Thyroid gland (tissue), 4 donors: ENCODE data around the gene GPR15LG. TPM values are rescaled to one million over a fixed set of nuclear protein-coding genes. Genes with fewer than 3 reads are reported as not detected.

Experiments used
- DNase-seq, 2 donors: peaks; one replicate each; pipeline ENCODE4 v3.0.0-alpha.2; 2019
- H3K27ac ChIP-seq, 3 donors: fragments of 200-600 bp; sonication (generic); 1 replicate in 2 of 3; 2 replicates in 1 of 3; pipeline ENCODE4 v1.5.1; 2016 to 2019; ENCODE audit warnings: mild to moderate bottlenecking in 1 of 3, moderate library complexity in 1 of 3
- H3K27me3 ChIP-seq: fragments of 200-600 bp; sonication (generic); one replicate; pipeline ENCODE4 v1.5.1; 2019
- H3K36me3 ChIP-seq, 2 donors: fragments of 200-600 bp; sonication (generic); one replicate each; pipeline ENCODE4 v1.5.1; 2016 to 2019
- H3K4me1 ChIP-seq, 2 donors: fragments of 200-600 bp; sonication (generic); one replicate each; pipeline ENCODE4 v1.5.1; 2017 to 2019
- H3K4me3 ChIP-seq, 3 donors: fragments of 200-600 bp; sonication (generic); replicated peaks in 1 of 3; 1 replicate in 2 of 3; 2 replicates in 1 of 3; pipeline ENCODE4 v1.5.1; 2016; ENCODE audit warnings: mild to moderate bottlenecking in 1 of 3
- H3K9me3 ChIP-seq: fragments of 200-600 bp; sonication (generic); one replicate; pipeline ENCODE4 v1.5.1; 2017
- POLR2A ChIP-seq, 2 donors: fragments of 450-650 bp; IDR thresholded peaks; one replicate each; pipeline ENCODE4 v1.6.1; 2017; ENCODE audit warnings: antibody characterized with exemption in 2 of 2, mild to moderate bottlenecking in 2 of 2, moderate library complexity in 1 of 2
- WGBS, 2 donors: methylation state at CpG; one replicate each; pipeline ENCODE4 v1.1.5; 2017; 5-methylcytosine and 5-hydroxymethylcytosine counted together
- intact Hi-C: fragments of 100-400 bp; cut with DNase I; formaldehyde crosslinking; loops from one replicate; pipeline ENCODE4 v1.15.1; 2023
- total RNA-seq, 4 donors: library from RNA; depleted of rRNA; stranded (reverse); fragments of >200 nt; gene quantifications; one replicate each; pipeline ENCODE4 v1.2.3, GENCODE V29; 2016
- TF ChIP-seq, protein P1 (sequence below), 6 experiments: fragments of 200-600 bp in 3 of 6; fragments of 450-650 bp in 3 of 6; sonication (generic) in 3 of 6; IDR thresholded peaks; one replicate each; pipeline ENCODE4 v1.5.1; 2016 to 2019; ENCODE audit warnings: antibody characterized with exemption in 6 of 6, mild to moderate bottlenecking in 2 of 6, inconsistent platforms in 1 of 6, moderate library complexity in 1 of 6

The GPR15LG gene
- total RNA-seq, 4 donors from 2014 or later: not detected

DNA sequence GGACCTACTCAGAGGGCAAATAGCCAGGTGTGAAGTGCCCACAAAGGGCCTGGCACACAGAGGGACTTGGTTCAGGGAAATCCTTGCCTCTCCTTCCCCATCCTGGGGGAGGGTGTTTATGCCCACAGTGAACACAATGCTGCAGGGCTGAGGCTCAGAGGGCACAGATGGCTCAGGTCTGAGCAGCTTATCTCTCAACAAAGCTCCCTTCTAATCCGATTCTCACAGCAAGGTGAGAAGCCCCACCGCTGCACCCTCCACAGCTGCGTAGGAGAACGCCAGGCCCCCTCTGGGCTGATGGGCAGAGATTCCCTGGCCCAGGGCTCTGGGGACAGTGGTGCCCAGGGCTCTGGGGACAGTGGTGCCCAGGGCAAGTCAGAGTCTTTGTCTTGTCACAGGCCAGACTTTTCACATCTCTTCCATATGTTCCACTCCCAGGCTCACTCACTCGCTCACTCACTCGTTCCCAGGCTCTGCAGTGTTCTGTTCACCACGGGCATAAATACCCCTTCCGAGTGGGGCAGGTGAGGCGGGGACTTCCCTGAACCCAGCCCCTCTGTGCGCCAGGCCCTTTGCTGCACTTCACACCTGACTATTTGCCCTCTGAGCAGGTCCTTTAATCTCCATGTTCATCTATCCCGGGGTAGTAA is 12.1 kb downstream of the GPR15LG start:
- TF ChIP-seq, protein P1, sequence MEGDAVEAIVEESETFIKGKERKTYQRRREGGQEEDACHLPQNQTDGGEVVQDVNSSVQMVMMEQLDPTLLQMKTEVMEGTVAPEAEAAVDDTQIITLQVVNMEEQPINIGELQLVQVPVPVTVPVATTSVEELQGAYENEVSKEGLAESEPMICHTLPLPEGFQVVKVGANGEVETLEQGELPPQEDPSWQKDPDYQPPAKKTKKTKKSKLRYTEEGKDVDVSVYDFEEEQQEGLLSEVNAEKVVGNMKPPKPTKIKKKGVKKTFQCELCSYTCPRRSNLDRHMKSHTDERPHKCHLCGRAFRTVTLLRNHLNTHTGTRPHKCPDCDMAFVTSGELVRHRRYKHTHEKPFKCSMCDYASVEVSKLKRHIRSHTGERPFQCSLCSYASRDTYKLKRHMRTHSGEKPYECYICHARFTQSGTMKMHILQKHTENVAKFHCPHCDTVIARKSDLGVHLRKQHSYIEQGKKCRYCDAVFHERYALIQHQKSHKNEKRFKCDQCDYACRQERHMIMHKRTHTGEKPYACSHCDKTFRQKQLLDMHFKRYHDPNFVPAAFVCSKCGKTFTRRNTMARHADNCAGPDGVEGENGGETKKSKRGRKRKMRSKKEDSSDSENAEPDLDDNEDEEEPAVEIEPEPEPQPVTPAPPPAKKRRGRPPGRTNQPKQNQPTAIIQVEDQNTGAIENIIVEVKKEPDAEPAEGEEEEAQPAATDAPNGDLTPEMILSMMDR (IDR thresholded peaks at IDR 0.05): no peak
- no peak for TF ChIP-seq POLR2A (IDR thresholded peaks at IDR 0.05)
- DNase-seq: no peak
- no peak overlapping the region for H3K4me3 ChIP-seq
- no peaks in the 10 kb centered on the region for H3K36me3 ChIP-seq
- H3K27me3 ChIP-seq: no peaks in the 10 kb centered on the region
- intact Hi-C loops: no loop called here
- H3K27ac ChIP-seq: no peak overlapping the region
- WGBS, 2 donors: 48 to 62% methylated on average over 11 of the region's 11 CpGs
- H3K9me3 ChIP-seq: no peaks in the 10 kb centered on the region
- H3K4me1 ChIP-seq: no peaks in the 10 kb centered on the region

DNA sequence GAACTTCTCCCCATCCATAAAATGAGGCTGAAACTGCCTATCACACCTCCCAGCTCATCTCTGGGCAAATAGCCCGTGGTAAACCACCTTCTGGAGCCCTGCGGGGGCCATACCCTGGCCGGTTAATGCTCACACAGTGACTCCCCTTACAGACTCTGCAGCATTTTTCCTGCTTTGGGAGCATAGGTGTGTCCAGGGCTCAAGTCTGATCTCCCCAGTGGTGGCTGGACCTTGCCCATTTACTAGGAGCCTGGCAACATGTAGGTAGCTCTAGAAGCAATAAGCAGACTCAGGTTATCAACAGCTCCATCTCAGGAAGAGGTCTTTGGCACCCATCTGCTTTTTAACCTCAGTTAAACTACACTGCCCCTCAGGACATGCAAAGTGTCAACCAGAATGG is 15.2 kb downstream of the GPR15LG start:
- H3K4me1 ChIP-seq: no peaks in the 10 kb centered on the region
- no peak for TF ChIP-seq POLR2A (IDR thresholded peaks at IDR 0.05)
- TF ChIP-seq, protein P1 (IDR thresholded peaks at IDR 0.05): no peak
- H3K27ac ChIP-seq: no peak overlapping the region
- H3K9me3 ChIP-seq: no peaks in the 10 kb centered on the region
- WGBS, 2 donors: 85 to 100% methylated on average over 2 to 3 of the region's 3 CpGs
- no peaks in the 10 kb centered on the region for H3K36me3 ChIP-seq
- H3K4me3 ChIP-seq: no peak overlapping the region
- intact Hi-C loops: no loop called here
- no peak for DNase-seq
- H3K27me3 ChIP-seq: no peaks in the 10 kb centered on the region

- no peak for DNase-seq
- H3K36me3 ChIP-seq: no peaks in the 10 kb centered on the region
- intact Hi-C loops: no loop called here
Measured at GRCh38 chr10:84190621-84191020, 17.0 kb downstream of the GPR15LG start.

GRCh38 chr10:84191106-84191505 is 17.5 kb downstream of the GPR15LG start:
- 77 to 86% methylated on average over 5 of the region's 5 CpGs for WGBS, 2 donors
- TF ChIP-seq, protein P1 (IDR thresholded peaks at IDR 0.05): no peak
- TF ChIP-seq POLR2A (IDR thresholded peaks at IDR 0.05): no peak

More at GRCh38 chr10:84190621-84191020, 17.0 kb downstream of the GPR15LG start:
- Histone ChIP-seq H3K4me1 (peaks cover 3 to 15% of the 10 kb centered on the region in 2 donors), H3K27ac (no peak overlapping the region), H3K9me3 (no peaks in the 10 kb centered on the region), H3K4me3 (no peak overlapping the region), H3K27me3 (no peaks in the 10 kb centered on the region)
- WGBS, 2 donors: 83 to 87% methylated on average over 2 to 3 of the region's 3 CpGs
- TF ChIP-seq, protein P1 (IDR thresholded peaks at IDR 0.05): no peak
- TF ChIP-seq POLR2A (IDR thresholded peaks at IDR 0.05): no peak

DNA sequence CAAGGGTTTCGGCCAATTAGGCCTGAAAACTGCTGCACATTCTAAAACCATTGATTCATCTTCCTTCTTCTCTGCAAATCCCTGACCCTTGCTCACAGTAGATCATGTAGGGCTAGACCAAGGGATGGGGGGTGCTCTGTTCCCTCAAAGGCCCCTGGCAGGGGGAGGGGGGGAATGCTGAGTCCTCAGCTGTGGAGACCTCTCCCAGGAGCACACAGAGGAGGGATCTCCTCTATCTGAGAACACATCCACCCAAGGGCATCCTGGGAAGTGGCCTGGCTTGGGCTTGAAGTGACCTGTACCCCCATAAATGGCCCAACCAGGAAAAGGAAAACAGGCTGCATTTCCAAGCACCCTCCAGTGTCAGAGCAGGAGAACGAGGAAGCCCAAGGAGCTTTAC is 19.7 kb downstream of the GPR15LG start:
- Histone ChIP-seq H3K27ac (no peak overlapping the region), H3K9me3 (no peaks in the 10 kb centered on the region), H3K27me3 (no peaks in the 10 kb centered on the region), H3K36me3 (no peaks in the 10 kb centered on the region), H3K4me3 (no peak overlapping the region), H3K4me1 (peaks cover 3 to 26% of the 10 kb centered on the region in 2 donors)
- 94 to 100% methylated on average over 2 of the region's 2 CpGs for WGBS, 2 donors
- TF ChIP-seq, protein P1 (IDR thresholded peaks at IDR 0.05): no peak
- TF ChIP-seq POLR2A (IDR thresholded peaks at IDR 0.05): no peak
- DNase-seq: no peak
- intact Hi-C loops: no loop called here

More at GRCh38 chr10:84191106-84191505, 17.5 kb downstream of the GPR15LG start:
- Histone ChIP-seq H3K27me3 (no peaks in the 10 kb centered on the region), H3K9me3 (no peaks in the 10 kb centered on the region), H3K4me1 (peaks cover 3 to 15% of the 10 kb centered on the region in 2 donors), H3K4me3 (no peak overlapping the region), H3K27ac (no peak overlapping the region), H3K36me3 (no peaks in the 10 kb centered on the region)
- DNase-seq: no peak
- intact Hi-C loops: no loop called here
